ENCODE results near the gene PEMT.

Gene PEMT

GRCh38 chr17:17559164-17559563, 32.3 kb downstream of the PEMT start:
- no peak for TF ChIP-seq REST (IDR thresholded peaks at IDR 0.05; ENCODE audit: insufficient replicate concordance, low read depth)
- no peak for TF ChIP-seq CTCF (IDR thresholded peaks at IDR 0.05; ENCODE audit: insufficient read depth, low read length)
- no peak for TF ChIP-seq GABPA (IDR thresholded peaks at IDR 0.05; ENCODE audit: low read depth)
- no peak for TF ChIP-seq SPI1 (IDR thresholded peaks at IDR 0.05; ENCODE audit: borderline replicate concordance, low read depth)
- TF ChIP-seq POLR2AphosphoS5 (IDR thresholded peaks at IDR 0.05; ENCODE audit: low read depth), result no peak
- no peak overlapping the region for H3K27ac ChIP-seq (replicated peaks)
- no peaks in the 10 kb centered on the region for H3K27me3 ChIP-seq (ENCODE audit: insufficient read depth, poor library complexity, severe bottlenecking)
- H3K4me3 ChIP-seq (replicated peaks; ENCODE audit: insufficient read depth, low read length), result no peak overlapping the region
- DNase-seq (ENCODE audit: low read depth in 1 of 2, low spot score in 1 of 2), result no peak

GRCh38 chr17:17558431-17558830, 33.1 kb downstream of the PEMT start:
- no peak for DNase-seq (ENCODE audit: low read depth in 1 of 2, low spot score in 1 of 2)
- Histone ChIP-seq H3K27me3 (ENCODE audit: insufficient read depth, poor library complexity, severe bottlenecking) (no peaks in the 10 kb centered on the region), H3K4me3 (replicated peaks; ENCODE audit: insufficient read depth, low read length) (no peak overlapping the region), H3K27ac (replicated peaks) (no peak overlapping the region)
- TF ChIP-seq POLR2AphosphoS5 (IDR thresholded peaks at IDR 0.05; ENCODE audit: low read depth), result no peak
- no peak for TF ChIP-seq CTCF (IDR thresholded peaks at IDR 0.05; ENCODE audit: insufficient read depth, low read length)
- TF ChIP-seq GABPA (IDR thresholded peaks at IDR 0.05; ENCODE audit: low read depth), result no peak
- TF ChIP-seq REST (IDR thresholded peaks at IDR 0.05; ENCODE audit: insufficient replicate concordance, low read depth), result no peak
- no peak for TF ChIP-seq SPI1 (IDR thresholded peaks at IDR 0.05; ENCODE audit: borderline replicate concordance, low read depth)

- Histone ChIP-seq H3K27ac (replicated peaks) (no peak overlapping the region), H3K4me3 (replicated peaks; ENCODE audit: insufficient read depth, low read length) (no peak overlapping the region), H3K27me3 (ENCODE audit: insufficient read depth, poor library complexity, severe bottlenecking) (no peaks in the 10 kb centered on the region)
- no peak for DNase-seq (ENCODE audit: low read depth in 1 of 2, low spot score in 1 of 2)
- TF ChIP-seq SPI1 (IDR thresholded peaks at IDR 0.05; ENCODE audit: borderline replicate concordance, low read depth) (no peak), GABPA (IDR thresholded peaks at IDR 0.05; ENCODE audit: low read depth) (no peak), REST (IDR thresholded peaks at IDR 0.05; ENCODE audit: insufficient replicate concordance, low read depth) (no peak), POLR2AphosphoS5 (IDR thresholded peaks at IDR 0.05; ENCODE audit: low read depth) (no peak), CTCF (IDR thresholded peaks at IDR 0.05; ENCODE audit: insufficient read depth, low read length) (no peak)
Observed at GRCh38 chr17:17557796-17558195, 33.7 kb downstream of the PEMT start.
